ENCODE measurements around the gene ID3. TPM values are rescaled to one million over a fixed set of nuclear protein-coding genes. Genes with fewer than 3 reads are reported as not detected.

ID3 gene
- total and polyA plus RNA-seq, 2 donors (not counting 3 experiments of a cell fraction or from before 2014, with no cell fraction given), result 277 to 971 TPM

- ChIA-PET CTCF (interaction anchor here (1.2 to 2.1 kb wide), 3 partner anchors 21 to 58 kb away, joined by 4 to 7 read pairs (median 4); no protein-coding TSS in a partner anchor), POLR2A (interaction anchor here (0.9 to 1.2 kb wide), 3 partner anchors 21 to 44 kb away, joined by 3 to 7 read pairs (median 5); no protein-coding TSS in a partner anchor)
- Histone ChIP-seq H3K9me3 (replicated peaks; ENCODE audit: control insufficient read depth, insufficient read depth, low read length) (no peaks in the 10 kb centered on the region), H4K20me1 (replicated peaks; ENCODE audit: control insufficient read depth, extremely low read depth, insufficient read depth, low read length) (no peaks in the 10 kb centered on the region), H3K4me2 (ENCODE audit: insufficient read depth, low read length) (no peak overlapping the region), H3K4me1 (ENCODE audit: control insufficient read depth, extremely low read depth, insufficient read depth, low read length) (no peaks in the 10 kb centered on the region), H3K9ac (replicated peaks; ENCODE audit: extremely low read depth, insufficient read depth, low read length) (no peak overlapping the region), H2AFZ (ENCODE audit: low read depth, low read length) (no peak overlapping the region), H3K27me3 (ENCODE audit: control insufficient read depth in 2 of 2, insufficient read depth in 2 of 2, low read length in 2 of 2) (peaks cover 2% of the 10 kb centered on the region in 2 experiments), H3K36me3 (ENCODE audit: control insufficient read depth in 2 of 2, extremely low read depth in 1 of 2, insufficient read depth in 2 of 2, low read length in 2 of 2) (no peaks in the 10 kb centered on the region), H3K27ac (ENCODE audit: insufficient read depth, low read depth, low read length) (no peak overlapping the region), H3K9me1 (replicated peaks; ENCODE audit: control insufficient read depth, extremely low read depth, insufficient read depth, low read length) (no peaks in the 10 kb centered on the region), H3K79me2 (ENCODE audit: control insufficient read depth, insufficient read depth, low read length) (no peaks in the 10 kb centered on the region), H3K4me3 (replicated peaks in 1 of 3; ENCODE audit: insufficient read depth in 1 of 3, low read depth in 1 of 3, low read length in 3 of 3) (no peak overlapping the region)
- dilution Hi-C loops (cut with MboI; ENCODE audit: extremely low pct_ligation_motif_present, low sequenced_read_pairs) (no loop called here), intact Hi-C loops (cut with micrococcal nuclease) (no loop called here)
- DNase-seq (ENCODE audit: low read depth, low spot score) (no peak), FAIRE-seq (no peak)
- TF ChIP-seq FOS (IDR thresholded peaks at IDR 0.05; ENCODE audit: borderline replicate concordance, insufficient read depth, low read length), result no peak
- TF ChIP-seq POLR2A (IDR thresholded peaks at IDR 0.05; ENCODE audit: low read depth, low read length), result no peak
- no peak for TF ChIP-seq MAX (IDR thresholded peaks at IDR 0.05; ENCODE audit: insufficient read depth, insufficient read length)
- no peak for TF ChIP-seq GATA2 (IDR thresholded peaks at IDR 0.05; ENCODE audit: insufficient read depth, insufficient read length, low read depth, low read length)
- no peak for TF ChIP-seq EZH2 (IDR thresholded peaks at IDR 0.05; ENCODE audit: borderline replicate concordance, low read depth, low read length, severe bottlenecking)
- no TSS peak for BruUV-seq (replicated peaks)
These were observed 39.1 kb upstream of the ID3 start for GRCh38 chr1:23598424-23598823.

GRCh38 chr1:23597635-23598388, 38.5 kb upstream of the ID3 start:
- Histone ChIP-seq H3K4me1 (ENCODE audit: control insufficient read depth, extremely low read depth, insufficient read depth, low read length) (no peaks in the 10 kb centered on the region), H4K20me1 (replicated peaks; ENCODE audit: control insufficient read depth, extremely low read depth, insufficient read depth, low read length) (no peaks in the 10 kb centered on the region), H3K4me2 (ENCODE audit: insufficient read depth, low read length) (no peak overlapping the region), H3K36me3 (ENCODE audit: control insufficient read depth in 2 of 2, extremely low read depth in 1 of 2, insufficient read depth in 2 of 2, low read length in 2 of 2) (no peaks in the 10 kb centered on the region), H3K9me3 (replicated peaks; ENCODE audit: control insufficient read depth, insufficient read depth, low read length) (no peaks in the 10 kb centered on the region), H3K9ac (replicated peaks; ENCODE audit: extremely low read depth, insufficient read depth, low read length) (no peak overlapping the region), H3K4me3 (replicated peaks in 1 of 3; ENCODE audit: insufficient read depth in 1 of 3, low read depth in 1 of 3, low read length in 3 of 3) (no peak overlapping the region), H3K79me2 (ENCODE audit: control insufficient read depth, insufficient read depth, low read length) (no peaks in the 10 kb centered on the region), H2AFZ (ENCODE audit: low read depth, low read length) (no peak overlapping the region), H3K27me3 (ENCODE audit: control insufficient read depth in 2 of 2, insufficient read depth in 2 of 2, low read length in 2 of 2) (peaks cover 2% of the 10 kb centered on the region in 2 experiments), H3K27ac (ENCODE audit: insufficient read depth, low read depth, low read length) (no peak overlapping the region), H3K9me1 (replicated peaks; ENCODE audit: control insufficient read depth, extremely low read depth, insufficient read depth, low read length) (no peaks in the 10 kb centered on the region)
- intact Hi-C loops (cut with micrococcal nuclease), result no loop called here
- dilution Hi-C loops (cut with MboI; ENCODE audit: extremely low pct_ligation_motif_present, low sequenced_read_pairs), result no loop called here
- TF ChIP-seq FOS (IDR thresholded peaks at IDR 0.05; ENCODE audit: borderline replicate concordance, insufficient read depth, low read length) (no peak), CTCF (IDR thresholded peaks at IDR 0.05; ENCODE audit: extremely low read depth in 1 of 2, insufficient read depth in 1 of 2, low read depth in 1 of 2, low read length in 2 of 2) (no peak), EZH2 (IDR thresholded peaks at IDR 0.05; ENCODE audit: borderline replicate concordance, low read depth, low read length, severe bottlenecking) (no peak), MYC (IDR thresholded peaks at IDR 0.05; ENCODE audit: low read depth, low read length) (no peak), MAX (IDR thresholded peaks at IDR 0.05; ENCODE audit: insufficient read depth, insufficient read length) (no peak), JUN (IDR thresholded peaks at IDR 0.05; ENCODE audit: borderline replicate concordance, insufficient read depth, insufficient read length, low read depth) (no peak)
- DNase-seq (ENCODE audit: low read depth, low spot score) (no peak), FAIRE-seq (no peak)
- no TSS peak for BruUV-seq (replicated peaks)
- POLR2A ChIA-PET, result interaction anchor here (0.6 to 1.2 kb wide), 3 partner anchors 15 to 43 kb away, joined by 3 to 7 read pairs (median 5); no protein-coding TSS in a partner anchor
- CTCF ChIA-PET, result interaction anchor here (1.0 to 2.1 kb wide), 1 partner anchor 40 kb away, joined by 5 to 7 read pairs; no protein-coding TSS in a partner anchor
